ENCODE data around the gene TIMP4.

TIMP4 gene

GRCh38 chr3:12107071-12107713, 51.5 kb downstream of the TIMP4 start:
- no peak for DNase-seq (ENCODE audit: extremely low read depth in 1 of 2, low read depth in 1 of 2)
